ENCODE measurements around the gene SEC14L1.
A peak's percentile ranks its signal among the peaks of the same experiment; 100 is the strongest.

SEC14L1 gene

GRCh38 chr17:77140878-77141767 is at the start of gene SEC14L1:
Gene SEC14L1 (plus strand): TSS chr17:77140969. CDS start chr17:77143597, 2,628 bp downstream.
- H3K27me3 Mint-ChIP-seq (ENCODE audit: low read depth), result peaks cover 3% of the 10 kb centered on the region
- H3K4me3 Mint-ChIP-seq, result peak within 1 kb of the TSS; percentile 88 to 94 (median 94)
- TF ChIP-seq, protein P1, sequence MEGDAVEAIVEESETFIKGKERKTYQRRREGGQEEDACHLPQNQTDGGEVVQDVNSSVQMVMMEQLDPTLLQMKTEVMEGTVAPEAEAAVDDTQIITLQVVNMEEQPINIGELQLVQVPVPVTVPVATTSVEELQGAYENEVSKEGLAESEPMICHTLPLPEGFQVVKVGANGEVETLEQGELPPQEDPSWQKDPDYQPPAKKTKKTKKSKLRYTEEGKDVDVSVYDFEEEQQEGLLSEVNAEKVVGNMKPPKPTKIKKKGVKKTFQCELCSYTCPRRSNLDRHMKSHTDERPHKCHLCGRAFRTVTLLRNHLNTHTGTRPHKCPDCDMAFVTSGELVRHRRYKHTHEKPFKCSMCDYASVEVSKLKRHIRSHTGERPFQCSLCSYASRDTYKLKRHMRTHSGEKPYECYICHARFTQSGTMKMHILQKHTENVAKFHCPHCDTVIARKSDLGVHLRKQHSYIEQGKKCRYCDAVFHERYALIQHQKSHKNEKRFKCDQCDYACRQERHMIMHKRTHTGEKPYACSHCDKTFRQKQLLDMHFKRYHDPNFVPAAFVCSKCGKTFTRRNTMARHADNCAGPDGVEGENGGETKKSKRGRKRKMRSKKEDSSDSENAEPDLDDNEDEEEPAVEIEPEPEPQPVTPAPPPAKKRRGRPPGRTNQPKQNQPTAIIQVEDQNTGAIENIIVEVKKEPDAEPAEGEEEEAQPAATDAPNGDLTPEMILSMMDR (IDR thresholded peaks at IDR 0.05; ENCODE audit: unreplicated experiment in 3 of 3), result no peak
- peaks cover 17% of the 10 kb centered on the region for H3K9me3 Mint-ChIP-seq
- H3K36me3 Mint-ChIP-seq (ENCODE audit: low read depth), result peaks cover 41% of the 10 kb centered on the region
- H3K27ac Mint-ChIP-seq, result peak within 1 kb of the TSS; percentile 82 to 95 (median 88)
- peaks cover 45% of the 10 kb centered on the region for H3K4me1 Mint-ChIP-seq

- H3K27ac Mint-ChIP-seq, result no peak overlapping the region
- TF ChIP-seq, protein P1 (IDR thresholded peaks at IDR 0.05; ENCODE audit: unreplicated experiment in 3 of 3), result no peak
- no peaks in the 10 kb centered on the region for H3K27me3 Mint-ChIP-seq (ENCODE audit: low read depth)
Measured at GRCh38 chr17:77092025-77092424, 48.7 kb upstream of the SEC14L1 start.

GRCh38 chr17:77095461-77095860 is 45.3 kb upstream of the SEC14L1 start:
- TF ChIP-seq, protein P1 (IDR thresholded peaks at IDR 0.05; ENCODE audit: unreplicated experiment in 3 of 3), result no peak
- H3K9me3 Mint-ChIP-seq, result no peaks in the 10 kb centered on the region
- no peak overlapping the region for H3K4me3 Mint-ChIP-seq
- peaks cover 39% of the 10 kb centered on the region for H3K4me1 Mint-ChIP-seq
- H3K36me3 Mint-ChIP-seq (ENCODE audit: low read depth), result peaks cover 41% of the 10 kb centered on the region
- peak overlapping the region in 1 of 3 experiments; percentile 54 for H3K27ac Mint-ChIP-seq
- no peaks in the 10 kb centered on the region for H3K27me3 Mint-ChIP-seq (ENCODE audit: low read depth)

More at GRCh38 chr17:77092025-77092424, 48.7 kb upstream of the SEC14L1 start:
- Mint-ChIP-seq H3K9me3 (no peaks in the 10 kb centered on the region), H3K36me3 (ENCODE audit: low read depth) (peaks cover 39% of the 10 kb centered on the region), H3K4me3 (peak overlapping the region in 1 of 3 experiments; percentile 44), H3K4me1 (peaks cover 28% of the 10 kb centered on the region)

DNA sequence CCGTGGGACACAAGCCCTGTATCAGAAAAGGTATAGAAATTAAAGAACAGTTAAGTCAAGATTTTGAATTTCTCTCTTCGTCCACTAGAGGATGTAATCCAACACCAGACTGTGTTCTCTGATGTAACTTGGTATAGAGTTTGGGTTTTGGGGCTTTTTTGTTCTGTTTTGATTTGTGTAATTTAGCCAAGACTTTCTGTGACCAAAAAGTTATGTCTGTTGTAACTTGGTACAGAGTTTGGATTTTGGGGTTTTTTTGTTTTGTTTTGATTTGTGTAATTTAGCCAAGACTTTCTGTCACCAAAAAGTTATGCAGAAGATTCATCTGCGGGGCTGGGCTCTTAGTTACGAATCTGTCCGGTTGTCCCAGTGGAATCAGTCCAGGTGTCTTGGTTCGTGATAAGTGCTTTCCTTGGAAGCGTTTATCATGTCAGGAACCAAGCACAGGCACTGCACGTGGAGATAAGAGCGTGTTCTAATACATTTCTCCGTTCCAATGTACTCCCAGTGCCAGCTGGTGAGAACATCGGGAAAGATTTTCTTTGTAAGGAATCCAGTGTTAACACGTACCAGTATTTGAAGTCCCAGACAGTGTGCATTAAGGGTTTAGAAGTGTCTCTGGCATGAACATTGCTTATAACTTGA is 44.1 kb upstream of the SEC14L1 start:
- Mint-ChIP-seq H3K27ac (peak overlapping the region; percentile 35 to 67 (median 35)), H3K4me3 (peak overlapping the region in 1 of 3 experiments; percentile 43), H3K9me3 (no peaks in the 10 kb centered on the region), H3K36me3 (ENCODE audit: low read depth) (peaks cover 35% of the 10 kb centered on the region), H3K4me1 (peaks cover 39% of the 10 kb centered on the region), H3K27me3 (ENCODE audit: low read depth) (no peaks in the 10 kb centered on the region)
- TF ChIP-seq, protein P1 (IDR thresholded peaks at IDR 0.05; ENCODE audit: unreplicated experiment in 3 of 3), result peak; percentile 66 to 69 (median 68)

- Mint-ChIP-seq H3K4me3 (no peak overlapping the region), H3K27me3 (ENCODE audit: low read depth) (no peaks in the 10 kb centered on the region), H3K27ac (peak overlapping the region; percentile 35 to 88 (median 85)), H3K36me3 (ENCODE audit: low read depth) (peaks cover 29% of the 10 kb centered on the region), H3K9me3 (no peaks in the 10 kb centered on the region), H3K4me1 (peaks cover 38% of the 10 kb centered on the region)
- TF ChIP-seq, protein P1 (IDR thresholded peaks at IDR 0.05; ENCODE audit: unreplicated experiment in 3 of 3), result no peak
Measured at GRCh38 chr17:77097631-77098180, 43.1 kb upstream of the SEC14L1 start.

Data from nephron (organoid).